HT-29 (cell line): ENCODE measurements around the gene KRT27. TPM values are rescaled to one million over a fixed set of nuclear protein-coding genes. Genes with fewer than 3 reads are reported as not detected.
"Not testable (repeated sequence)": the region's sequence is repeated elsewhere in the genome, so short reads cannot be mapped to it uniquely, and the experiment has no call there.

ENCODE experiments used
- DNase-seq: peaks from one replicate; pipeline ENCODE4 v3.0.0-alpha.2; 2015; ENCODE audit warnings: low spot score
- total RNA-seq: library from RNA; depleted of rRNA; stranded (reverse); fragments of >200 nt; shearing (Covaris generic); gene quantifications from 2 replicates; pipeline ENCODE4 v1.2.3, GENCODE V29; 2014; rRNA removed

KRT27 gene
- total RNA-seq, 1 experiment from 2014 or later, result not detected

GRCh38 chr17:40755231-40755630, 27.1 kb downstream of the KRT27 start, which contains the start of gene KRT25:
Gene KRT25 (minus strand): TSS chr17:40755331. CDS start chr17:40755271, 60 bp downstream.
- DNase-seq, result no peak

GRCh38 chr17:40753804-40754203, 28.5 kb downstream of the KRT27 start:
- DNase-seq, result no peak

GRCh38 chr17:40751065-40751464, 31.3 kb downstream of the KRT27 start:
- DNase-seq, result no peak

GRCh38 chr17:40750391-40750790, 32.0 kb downstream of the KRT27 start:
- no peak for DNase-seq

GRCh38 chr17:40748666-40749065, 33.7 kb downstream of the KRT27 start:
- DNase-seq, result not testable (repeated sequence)

GRCh38 chr17:40738553-40738952, 43.8 kb downstream of the KRT27 start:
- no peak for DNase-seq

GRCh38 chr17:40735016-40735415, 47.3 kb downstream of the KRT27 start:
- no peak for DNase-seq

GRCh38 chr17:40734018-40734417, 48.3 kb downstream of the KRT27 start:
- DNase-seq, result no peak

- no peak for DNase-seq
These were observed 51.4 kb downstream of the KRT27 start for GRCh38 chr17:40730970-40731369.

- no peak for DNase-seq
These were observed 54.7 kb downstream of the KRT27 start for GRCh38 chr17:40727447-40728231.

GRCh38 chr17:40726919-40727318, 55.4 kb downstream of the KRT27 start:
- DNase-seq, result no peak

Other genes starting within 250 kb of the KRT27 start
- gene CCR7, start 217.1 kb downstream of the KRT27 start, total RNA-seq, result not detected in 2 replicates
- 30.0 and 34.8 TPM in 2 replicates for gene SMARCE1, start 134.7 kb downstream of the KRT27 start, total RNA-seq
- gene KRT222, start 117.4 kb downstream of the KRT27 start, total RNA-seq, result not detected in 2 replicates
- not detected in 2 replicates for gene KRT24, start 78.8 kb downstream of the KRT27 start, total RNA-seq
- not detected in 2 replicates for gene KRT25, start 27.2 kb downstream of the KRT27 start, total RNA-seq
- not detected in 2 replicates for gene KRT26, start 10.3 kb downstream of the KRT27 start, total RNA-seq
- not detected in 2 replicates for gene KRT28, start 17.4 kb upstream of the KRT27 start, total RNA-seq
- gene KRT10, start 40.1 kb upstream of the KRT27 start, total RNA-seq, result 14.7 and 17.7 TPM in 2 replicates
- gene KRT12, start 84.7 kb upstream of the KRT27 start, total RNA-seq, result 0.33 and 0.39 TPM in 2 replicates
- 189 and 203 TPM in 2 replicates for gene KRT20, start 102.7 kb upstream of the KRT27 start, total RNA-seq
- gene KRT23, start 155.1 kb upstream of the KRT27 start, total RNA-seq, result 3.3 and 4.1 TPM in 2 replicates
- gene KRT39, start 184.4 kb upstream of the KRT27 start, total RNA-seq, result not detected in 2 replicates
- 2.4 and 2.7 TPM in 2 replicates for gene KRT40, start 201.8 kb upstream of the KRT27 start, total RNA-seq
- not detected in 2 replicates for gene KRTAP3-3, start 211.6 kb upstream of the KRT27 start, total RNA-seq
- gene KRTAP3-2, start 217.4 kb upstream of the KRT27 start, total RNA-seq, result not detected in 2 replicates
- not detected in 2 replicates for gene KRTAP3-1, start 226.6 kb upstream of the KRT27 start, total RNA-seq
- not detected in 2 replicates for gene KRTAP1-5, start 244.7 kb upstream of the KRT27 start, total RNA-seq
- not detected in 2 replicates for gene KRTAP1-4, start 247.6 kb upstream of the KRT27 start, total RNA-seq